ENCODE data around the gene PAFAH2. TPM values are rescaled to one million over a fixed set of nuclear protein-coding genes. Genes with fewer than 3 reads are reported as not detected.

PAFAH2 gene
- total RNA-seq, 1 donor from 2014 or later = 22.6 TPM

GRCh38 chr1:25911162-25911561, 86.7 kb downstream of the PAFAH2 start:
- DNase-seq = no peak
- TF ChIP-seq, protein P1, sequence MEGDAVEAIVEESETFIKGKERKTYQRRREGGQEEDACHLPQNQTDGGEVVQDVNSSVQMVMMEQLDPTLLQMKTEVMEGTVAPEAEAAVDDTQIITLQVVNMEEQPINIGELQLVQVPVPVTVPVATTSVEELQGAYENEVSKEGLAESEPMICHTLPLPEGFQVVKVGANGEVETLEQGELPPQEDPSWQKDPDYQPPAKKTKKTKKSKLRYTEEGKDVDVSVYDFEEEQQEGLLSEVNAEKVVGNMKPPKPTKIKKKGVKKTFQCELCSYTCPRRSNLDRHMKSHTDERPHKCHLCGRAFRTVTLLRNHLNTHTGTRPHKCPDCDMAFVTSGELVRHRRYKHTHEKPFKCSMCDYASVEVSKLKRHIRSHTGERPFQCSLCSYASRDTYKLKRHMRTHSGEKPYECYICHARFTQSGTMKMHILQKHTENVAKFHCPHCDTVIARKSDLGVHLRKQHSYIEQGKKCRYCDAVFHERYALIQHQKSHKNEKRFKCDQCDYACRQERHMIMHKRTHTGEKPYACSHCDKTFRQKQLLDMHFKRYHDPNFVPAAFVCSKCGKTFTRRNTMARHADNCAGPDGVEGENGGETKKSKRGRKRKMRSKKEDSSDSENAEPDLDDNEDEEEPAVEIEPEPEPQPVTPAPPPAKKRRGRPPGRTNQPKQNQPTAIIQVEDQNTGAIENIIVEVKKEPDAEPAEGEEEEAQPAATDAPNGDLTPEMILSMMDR (IDR thresholded peaks at IDR 0.05) = no peak
- H3K27ac ChIP-seq = no peak overlapping the region
- no peaks in the 10 kb centered on the region for H3K36me3 ChIP-seq
- H3K4me3 ChIP-seq = no peak overlapping the region
- H3K27me3 ChIP-seq = no peaks in the 10 kb centered on the region
- intact Hi-C loops (cut with DNase I) = no loop called here
- no peaks in the 10 kb centered on the region for H3K9me3 ChIP-seq
- ATAC-seq = no peak
- H3K4me1 ChIP-seq = peaks cover 7% of the 10 kb centered on the region

Other genes starting within 250 kb of the PAFAH2 start
- gene SELENON, start 197.9 kb downstream of the PAFAH2 start, total RNA-seq = 95.9 TPM
- 46.0 TPM for gene MTFR1L, start 178.1 kb downstream of the PAFAH2 start, total RNA-seq
- not detected for gene AUNIP, start 138.6 kb downstream of the PAFAH2 start, total RNA-seq
- 10.8 TPM for gene PAQR7, start 122.4 kb downstream of the PAFAH2 start, total RNA-seq
- 42.5 TPM for gene STMN1, start 91.6 kb downstream of the PAFAH2 start, total RNA-seq
- 0.49 TPM for gene EXTL1, start 23.7 kb upstream of the PAFAH2 start, total RNA-seq
- gene SLC30A2, start 48.1 kb upstream of the PAFAH2 start, total RNA-seq = not detected
- gene TRIM63, start 69.6 kb upstream of the PAFAH2 start, total RNA-seq = 0.46 TPM
- gene PDIK1L, start 113.8 kb upstream of the PAFAH2 start, total RNA-seq = 11.4 TPM
- gene FAM110D, start 161.0 kb upstream of the PAFAH2 start, total RNA-seq = 6.9 TPM
- not detected for gene C1orf232, start 170.9 kb upstream of the PAFAH2 start, total RNA-seq
- 22.6 TPM for gene ZNF593, start 171.8 kb upstream of the PAFAH2 start, total RNA-seq
- gene ZNF593OS, start 173.8 kb upstream of the PAFAH2 start, total RNA-seq = not detected
- 21.6 TPM for gene CNKSR1, start 179.4 kb upstream of the PAFAH2 start, total RNA-seq
- gene CATSPER4, start 192.5 kb upstream of the PAFAH2 start, total RNA-seq = not detected
- gene CEP85, start 236.1 kb upstream of the PAFAH2 start, total RNA-seq = 10.3 TPM

Data from upper lobe of right lung (tissue), 1 donor.